GM21619 (cell line): Measurements from ENCODE around the gene GRM4.

Source experiments
- ATAC-seq: cut with Tn5 transposase; IDR thresholded peaks from one replicate; pipeline ENCODE4 v1.9.1; 2021; ENCODE audit not compliant: unreplicated experiment

The GRM4 gene

GRCh38 chr6:34065466-34066217, 80.2 kb downstream of the GRM4 start:
- ATAC-seq: no peak

DNA sequence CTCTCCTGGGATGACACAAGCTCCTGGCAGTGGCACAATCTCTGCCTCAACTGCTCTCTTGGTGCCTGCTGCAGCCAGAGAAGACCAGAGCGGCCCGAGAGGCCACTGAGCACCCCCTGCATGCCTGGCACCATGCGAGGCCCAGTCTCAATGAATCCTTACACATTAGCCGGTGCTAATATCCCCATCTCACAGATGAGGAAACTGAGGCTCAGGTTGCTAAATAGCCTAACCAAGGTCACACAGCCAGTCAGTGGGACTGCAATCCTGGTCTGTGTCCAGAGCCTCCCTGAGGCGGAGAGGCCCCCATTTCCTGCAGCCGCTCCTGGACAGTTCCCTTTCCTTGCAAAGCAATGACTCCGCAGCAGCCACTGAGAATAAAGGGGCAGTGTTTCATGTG, 81.2 kb downstream of the GRM4 start:
- no peak for ATAC-seq

DNA sequence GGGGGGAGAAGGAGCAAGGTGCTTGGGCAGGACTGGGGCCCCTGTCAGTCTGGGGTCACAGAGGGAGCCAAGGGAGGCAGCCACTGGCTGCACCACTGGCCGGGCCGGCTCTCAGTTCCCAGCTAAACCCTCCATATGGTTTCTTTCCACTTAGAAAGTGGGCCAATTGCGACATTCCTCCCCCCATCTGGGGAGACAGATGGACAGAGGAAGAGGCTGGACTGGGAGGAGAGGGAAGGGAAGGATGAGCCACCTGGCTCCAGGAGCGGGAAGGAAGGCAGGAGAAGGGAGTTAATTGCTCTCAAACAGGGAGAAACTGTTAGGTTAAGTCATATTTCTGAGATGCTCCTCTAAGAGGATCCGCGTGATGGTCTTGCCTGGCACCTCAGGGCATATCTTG, 82.2 kb downstream of the GRM4 start:
- ATAC-seq: no peak

DNA sequence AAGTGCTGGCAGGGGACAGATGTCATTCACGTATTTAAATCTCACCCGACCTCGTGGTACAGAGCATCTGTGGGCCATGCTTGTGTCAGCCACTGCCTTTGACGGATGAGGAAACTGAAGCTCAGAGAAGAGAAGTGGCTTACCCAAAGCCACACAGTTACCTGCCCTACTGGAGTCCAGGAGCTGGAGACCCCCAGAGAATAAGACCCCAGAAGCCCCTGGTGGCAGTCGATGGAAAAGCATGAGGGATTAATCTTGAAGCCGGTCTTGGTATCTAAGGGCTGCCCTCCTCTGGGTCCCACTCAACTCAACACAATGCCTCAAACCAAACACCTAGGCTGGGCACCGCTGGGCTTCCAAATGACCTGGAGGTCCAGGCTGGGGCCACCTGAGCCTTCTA, 83.1 kb downstream of the GRM4 start:
- no peak for ATAC-seq

- ATAC-seq: no peak
Measured at GRCh38 chr6:34062156-34062555, 83.7 kb downstream of the GRM4 start.

GRCh38 chr6:34061348-34061747, 84.5 kb downstream of the GRM4 start:
- no peak for ATAC-seq

- ATAC-seq: no peak
Measured at GRCh38 chr6:34059914-34060313, 86.0 kb downstream of the GRM4 start.

DNA sequence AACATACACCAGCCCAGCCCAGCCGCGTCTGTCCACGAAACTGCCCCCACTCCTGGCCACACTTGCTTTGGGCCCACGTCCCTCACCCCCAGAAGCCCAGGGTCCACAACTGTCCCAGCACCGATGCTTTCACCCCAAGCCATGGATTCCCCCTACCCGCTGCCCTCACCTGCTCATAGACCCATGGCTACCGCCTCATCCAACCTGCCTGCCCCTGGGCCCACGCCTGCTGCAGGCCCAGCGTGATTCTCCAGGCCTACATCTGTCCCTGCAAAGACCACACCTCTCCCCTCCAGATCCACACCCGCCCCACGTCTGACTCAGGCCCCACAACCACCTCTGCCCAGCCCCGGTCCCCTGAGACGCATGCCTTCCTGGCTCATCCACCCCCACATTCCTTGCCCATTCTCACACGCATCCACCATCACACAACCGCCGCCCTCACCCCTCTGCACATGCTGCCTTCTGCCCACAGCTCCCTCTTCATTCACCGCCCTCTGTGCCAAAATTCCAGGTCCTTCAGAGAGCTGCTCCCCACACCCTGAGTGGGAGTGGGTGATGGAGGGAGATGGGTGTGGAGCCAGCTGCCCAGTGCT, 86.7 kb downstream of the GRM4 start:
- ATAC-seq: no peak

GRCh38 chr6:34057790-34058189, 88.1 kb downstream of the GRM4 start:
- ATAC-seq: no peak

- no peak for ATAC-seq
Measured at GRCh38 chr6:34057191-34057590, 88.7 kb downstream of the GRM4 start.

GRCh38 chr6:34056305-34057108, 89.4 kb downstream of the GRM4 start:
- no peak for ATAC-seq

GRCh38 chr6:34055223-34055933, 90.5 kb downstream of the GRM4 start:
- no peak for ATAC-seq

DNA sequence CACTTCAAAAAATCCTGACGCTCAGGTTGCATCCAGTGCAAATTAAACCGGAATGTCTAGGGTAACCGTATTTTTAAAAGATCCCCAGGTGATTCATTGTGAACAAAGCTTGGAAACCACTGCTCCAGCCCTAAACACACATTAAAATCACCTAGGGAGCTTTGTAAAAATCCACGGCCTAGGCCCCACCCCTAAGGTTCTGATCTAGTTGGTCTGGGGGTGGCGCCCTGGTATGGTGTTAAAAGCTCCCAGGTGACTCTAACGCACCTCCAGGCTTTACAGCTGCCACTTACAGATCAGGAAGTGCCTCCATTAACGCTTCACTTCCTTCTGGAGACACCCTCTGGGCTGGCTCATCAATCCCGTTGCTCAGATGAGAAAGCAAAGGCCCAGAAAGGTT, 92.2 kb downstream of the GRM4 start:
- ATAC-seq: no peak

DNA sequence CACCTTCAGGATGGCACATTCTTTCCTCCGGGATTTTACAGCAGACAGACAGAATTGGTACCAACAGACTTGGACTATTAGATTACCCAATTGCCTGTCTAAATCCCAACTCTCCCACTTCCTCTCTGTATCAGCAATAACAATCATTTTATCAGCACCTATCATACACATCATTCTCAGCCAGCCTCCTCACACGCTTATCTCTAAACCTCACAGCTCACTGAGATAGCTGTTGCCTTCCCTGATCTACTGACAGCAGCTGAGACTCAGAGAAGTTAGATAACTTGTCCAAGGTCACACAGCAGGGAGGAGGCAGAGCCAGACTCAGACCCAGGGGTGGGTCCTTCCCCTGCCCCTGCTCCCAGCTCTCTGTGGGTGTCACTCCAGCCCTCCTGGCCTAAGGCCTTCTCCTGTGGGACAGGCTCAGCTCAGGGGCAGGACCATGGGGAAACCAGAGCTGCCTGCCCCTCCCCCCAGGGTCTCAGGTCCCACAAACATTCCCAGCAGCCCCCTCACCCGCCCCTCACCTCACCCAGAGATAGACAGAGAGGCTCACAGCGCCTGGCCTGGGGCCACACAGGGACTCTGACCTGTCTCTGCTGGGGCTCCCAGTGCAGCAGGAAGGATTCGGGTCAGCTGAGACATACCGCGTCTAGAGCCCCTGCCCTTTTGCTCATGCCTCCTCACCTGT, 92.8 kb downstream of the GRM4 start:
- ATAC-seq: no peak

- no peak for ATAC-seq
Measured at GRCh38 chr6:34052071-34052825, 93.6 kb downstream of the GRM4 start.

DNA sequence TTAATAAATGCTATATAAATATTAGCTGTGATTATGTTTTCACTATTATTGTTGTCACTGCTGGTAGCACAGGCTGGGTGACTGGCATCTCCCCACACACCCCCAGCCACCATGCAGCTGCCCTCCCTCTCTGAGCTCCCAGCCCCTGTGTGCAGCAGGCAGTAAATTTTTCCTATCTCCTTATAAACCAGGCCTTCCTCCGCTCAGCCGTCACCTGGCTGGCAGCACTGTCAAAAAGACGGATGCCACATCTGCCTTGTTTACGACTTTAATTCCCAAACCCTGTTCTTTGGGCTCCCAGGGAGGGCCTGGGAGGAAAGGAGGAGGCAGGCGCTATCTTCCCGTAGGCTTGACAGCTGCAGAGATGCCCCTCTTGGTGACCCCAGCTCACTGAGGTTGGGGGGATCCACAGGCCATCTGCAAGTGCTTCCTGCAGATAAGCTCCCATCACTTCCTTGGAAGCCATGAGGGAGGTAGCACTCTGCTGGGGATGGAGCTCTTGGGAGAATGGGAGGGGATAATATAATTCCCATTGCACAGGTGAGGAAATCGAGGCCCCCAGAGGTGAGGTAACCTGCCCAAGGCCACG, 94.5 kb downstream of the GRM4 start:
- no peak for ATAC-seq

DNA sequence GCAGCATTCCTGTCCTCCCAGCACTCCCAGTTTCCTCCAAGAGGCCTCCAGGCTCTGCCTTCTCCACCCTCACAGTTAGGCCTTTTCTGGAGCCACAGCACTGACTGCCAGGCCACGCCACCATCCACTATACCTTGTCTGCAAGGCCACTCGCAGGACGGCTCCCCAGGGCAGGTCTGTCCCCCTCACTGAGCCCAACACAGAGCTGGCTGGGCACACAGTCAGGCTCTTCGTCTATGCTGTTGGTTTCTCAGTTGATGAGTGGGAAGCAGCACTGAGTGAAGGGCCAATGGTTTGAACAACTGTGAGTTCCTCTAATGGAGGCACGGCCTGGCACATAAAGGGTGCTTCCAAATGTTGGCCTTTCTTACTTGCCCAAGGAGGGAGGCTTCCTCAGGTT, 95.2 kb downstream of the GRM4 start:
- ATAC-seq: no peak

- no peak for ATAC-seq
Measured at GRCh38 chr6:34049395-34050342, 96.2 kb downstream of the GRM4 start.
